DND-41 (cell line): Measurements from ENCODE around the gene B4GALT4.
"Not testable (repeated sequence)": the region's sequence is repeated elsewhere in the genome, so short reads cannot be mapped to it uniquely, and the experiment has no call there.

Experiments used
- ATAC-seq: fragments of 200-7000 bp; cut with Tn5 transposase; 3 replicates; pipeline ENCODE4 v1.9.1; 2021; ENCODE audit warnings: low read depth; ENCODE audit not compliant: insufficient read depth
- DNase-seq: peaks from one replicate; pipeline ENCODE4 v3.0.0-alpha.2; 2020
- H2AFZ ChIP-seq: 2 replicates; pipeline ENCODE4 v1.6.0; 2012; ENCODE audit warnings: low read depth, low read length
- H3K27ac ChIP-seq: 2 replicates; pipeline ENCODE4 v1.5.1; 2012; ENCODE audit warnings: low read length, inconsistent platforms
- H3K27me3 ChIP-seq: fragments of 200-600 bp; sonication (generic); 2 replicates; pipeline ENCODE4 v1.6.0; 2012; ENCODE audit warnings: low read length, mild to moderate bottlenecking, inconsistent platforms; ENCODE audit not compliant: insufficient read depth, poor library complexity
- H3K36me3 ChIP-seq: 2 replicates; pipeline ENCODE4 v1.5.1; 2012; ENCODE audit warnings: low read length, inconsistent platforms; ENCODE audit not compliant: insufficient read depth
- H3K4me1 ChIP-seq: 2 replicates; pipeline ENCODE4 v1.5.1; 2012; ENCODE audit warnings: mild to moderate bottlenecking, low read length; ENCODE audit not compliant: insufficient read depth
- H3K4me2 ChIP-seq: 2 replicates; pipeline ENCODE4 v1.6.0; 2012; ENCODE audit warnings: mild to moderate bottlenecking, moderate library complexity, low read length, inconsistent platforms; ENCODE audit not compliant: insufficient read depth
- H3K4me3 ChIP-seq, 2 experiments: fragments of 200-600 bp in 1 of 2; shearing (Covaris generic) in 1 of 2; 2 replicates each; pipeline ENCODE4 v1.5.1; 2012 to 2016; ENCODE audit warnings: inconsistent platforms in 2 of 2, low read length in 2 of 2, mild to moderate bottlenecking in 2 of 2, low read depth in 1 of 2, moderate library complexity in 1 of 2
- H3K79me2 ChIP-seq: 2 replicates; pipeline ENCODE4 v1.6.0; 2012; ENCODE audit warnings: low read length, inconsistent platforms; ENCODE audit not compliant: insufficient read depth
- H3K9ac ChIP-seq: 2 replicates; pipeline ENCODE4 v1.6.0; 2012; ENCODE audit warnings: low read depth, mild to moderate bottlenecking, inconsistent platforms, low read length, moderate library complexity
- H3K9me3 ChIP-seq: 2 replicates; pipeline ENCODE4 v1.5.1; 2012; ENCODE audit warnings: low read length, moderate library complexity, mild to moderate bottlenecking, inconsistent platforms; ENCODE audit not compliant: insufficient read depth, severe bottlenecking
- H4K20me1 ChIP-seq: 2 replicates; pipeline ENCODE4 v1.6.0; 2012; ENCODE audit warnings: low read length; ENCODE audit not compliant: insufficient read depth
- CTCF ChIP-seq: IDR thresholded peaks from 2 replicates; pipeline ENCODE4 v1.5.1; 2012; ENCODE audit warnings: borderline replicate concordance, low read length, moderate library complexity, mild to moderate bottlenecking; ENCODE audit not compliant: poor library complexity, severe bottlenecking; ENCODE audit errors: extremely low read depth
- EZH2 ChIP-seq: IDR thresholded peaks from 3 replicates; pipeline ENCODE4 v1.6.1; 2012; ENCODE audit warnings: borderline replicate concordance, low read depth, mild to moderate bottlenecking, moderate library complexity, low read length, inconsistent platforms; ENCODE audit not compliant: severe bottlenecking

Gene B4GALT4

DNA sequence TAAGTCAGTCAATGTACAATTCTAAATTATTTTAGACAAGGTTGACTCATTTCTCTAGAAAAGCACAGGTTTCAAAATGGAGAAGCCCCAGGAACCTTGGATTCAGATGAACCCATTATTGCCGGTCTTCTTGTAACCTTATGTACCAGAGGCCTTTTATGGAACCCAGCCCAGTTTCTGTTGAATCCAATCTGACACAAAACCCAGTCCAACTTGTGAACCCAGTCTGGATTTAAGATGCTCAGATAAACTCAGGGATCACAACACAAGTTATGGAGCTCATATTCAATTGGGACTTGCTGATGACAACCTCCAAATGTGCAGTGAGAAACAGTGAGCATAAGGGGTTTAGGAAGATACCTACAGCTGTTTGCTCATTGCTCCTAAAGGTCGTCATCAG is 16.4 kb upstream of the B4GALT4 start:
- H3K4me3 ChIP-seq, result no peak overlapping the region
- ATAC-seq (no peak), DNase-seq (no peak)
- H3K9ac ChIP-seq, result no peak overlapping the region
- no peaks in the 10 kb centered on the region for H3K36me3 ChIP-seq
- no peaks in the 10 kb centered on the region for H3K27me3 ChIP-seq
- no peak overlapping the region for H2AFZ ChIP-seq
- H3K27ac ChIP-seq, result no peak overlapping the region
- no peaks in the 10 kb centered on the region for H3K4me1 ChIP-seq
- H3K4me2 ChIP-seq, result no peak overlapping the region
- no peaks in the 10 kb centered on the region for H3K79me2 ChIP-seq
- H3K9me3 ChIP-seq, result no peaks in the 10 kb centered on the region
- H4K20me1 ChIP-seq, result no peaks in the 10 kb centered on the region
- TF ChIP-seq CTCF (no peak), EZH2 (no peak)

DNA sequence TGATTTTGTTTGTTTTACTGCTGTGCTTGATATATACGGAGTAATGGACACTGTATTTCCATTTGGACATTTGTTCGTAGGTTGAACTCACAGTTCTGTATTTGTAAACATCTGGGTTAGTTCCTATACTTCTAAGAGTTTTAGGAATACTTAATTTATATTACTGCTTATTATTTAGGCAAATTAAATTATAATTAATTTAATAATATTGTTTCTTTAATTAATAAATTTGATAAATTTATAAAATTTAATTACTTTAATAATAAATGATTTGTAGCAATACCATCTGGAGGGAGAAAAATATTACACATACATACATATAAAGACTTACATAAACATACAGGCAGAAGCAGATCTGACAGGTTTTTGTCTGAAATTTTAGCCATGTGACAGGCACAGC is 14.5 kb upstream of the B4GALT4 start:
- Histone ChIP-seq H4K20me1 (no peaks in the 10 kb centered on the region), H3K4me2 (no peak overlapping the region), H3K4me1 (no peaks in the 10 kb centered on the region), H3K27me3 (no peaks in the 10 kb centered on the region), H3K36me3 (no peaks in the 10 kb centered on the region), H3K4me3 (no peak overlapping the region), H3K9me3 (no peaks in the 10 kb centered on the region), H3K79me2 (no peaks in the 10 kb centered on the region), H2AFZ (no peak overlapping the region), H3K9ac (no peak overlapping the region), H3K27ac (no peak overlapping the region)
- ATAC-seq (no peak), DNase-seq (no peak)
- TF ChIP-seq EZH2 (no peak), CTCF (no peak)

- no peak overlapping the region for H3K4me2 ChIP-seq
- H3K4me1 ChIP-seq, result peaks cover 9% of the 10 kb centered on the region
- no peak for TF ChIP-seq EZH2
- no peak for TF ChIP-seq CTCF
- DNase-seq, result no peak
- H3K36me3 ChIP-seq, result no peaks in the 10 kb centered on the region
- no peaks in the 10 kb centered on the region for H3K9me3 ChIP-seq
- ATAC-seq, result no peak
- H3K27me3 ChIP-seq, result no peaks in the 10 kb centered on the region
- H3K79me2 ChIP-seq, result no peaks in the 10 kb centered on the region
- no peak overlapping the region for H3K27ac ChIP-seq
- no peak overlapping the region for H3K9ac ChIP-seq
- H4K20me1 ChIP-seq, result no peaks in the 10 kb centered on the region
- H2AFZ ChIP-seq, result no peak overlapping the region
- no peak overlapping the region for H3K4me3 ChIP-seq
Observed at GRCh38 chr3:119245778-119246177, 5.1 kb upstream of the B4GALT4 start.

GRCh38 chr3:119243712-119244111 is 3.0 kb upstream of the B4GALT4 start:
- H3K79me2 ChIP-seq, result peaks cover 13% of the 10 kb centered on the region
- no peaks in the 10 kb centered on the region for H3K27me3 ChIP-seq
- peaks cover 26% of the 10 kb centered on the region for H3K4me1 ChIP-seq
- no peak overlapping the region for H3K9ac ChIP-seq
- no peaks in the 10 kb centered on the region for H4K20me1 ChIP-seq
- no peaks in the 10 kb centered on the region; the same call in 1 of the 2 replicates for H3K36me3 ChIP-seq
- TF ChIP-seq CTCF (no peak), EZH2 (no peak)
- H3K4me3 ChIP-seq, result no peak overlapping the region
- H3K9me3 ChIP-seq, result no peaks in the 10 kb centered on the region
- ATAC-seq (no peak), DNase-seq (no peak)
- H3K4me2 ChIP-seq, result no peak overlapping the region
- no peak overlapping the region for H3K27ac ChIP-seq
- no peak overlapping the region for H2AFZ ChIP-seq

GRCh38 chr3:119243058-119243529 is 2.4 kb upstream of the B4GALT4 start:
- H3K27me3 ChIP-seq, ATAC-seq, H3K36me3 ChIP-seq, DNase-seq, H3K4me2 ChIP-seq, H3K9me3 ChIP-seq, H3K27ac ChIP-seq, H3K9ac ChIP-seq, H2AFZ ChIP-seq, H4K20me1 ChIP-seq, H3K4me3 ChIP-seq: not testable (repeated sequence)
- Histone ChIP-seq H3K4me1 (peaks cover 32% of the 10 kb centered on the region), H3K79me2 (peaks cover 15% of the 10 kb centered on the region)
